GM12864 (cell line): ENCODE data around the gene ESF1.

Experiments used
- DNase-seq: peaks from one replicate; pipeline ENCODE4 v3.0.0-alpha.2; 2011; ENCODE audit warnings: low read depth
- H3K4me3 ChIP-seq: 2 replicates; pipeline ENCODE4 v1.5.1; 2011; ENCODE audit warnings: mild to moderate bottlenecking, low read depth, low read length, control low read depth
- TF ChIP-seq, protein P1 (sequence below): IDR thresholded peaks from 2 replicates; pipeline ENCODE4 v1.5.1; 2011; ENCODE audit warnings: low read depth, mild to moderate bottlenecking, moderate library complexity, low read length, control low read depth, inconsistent platforms; ENCODE audit errors: missing control alignments

The ESF1 gene

DNA sequence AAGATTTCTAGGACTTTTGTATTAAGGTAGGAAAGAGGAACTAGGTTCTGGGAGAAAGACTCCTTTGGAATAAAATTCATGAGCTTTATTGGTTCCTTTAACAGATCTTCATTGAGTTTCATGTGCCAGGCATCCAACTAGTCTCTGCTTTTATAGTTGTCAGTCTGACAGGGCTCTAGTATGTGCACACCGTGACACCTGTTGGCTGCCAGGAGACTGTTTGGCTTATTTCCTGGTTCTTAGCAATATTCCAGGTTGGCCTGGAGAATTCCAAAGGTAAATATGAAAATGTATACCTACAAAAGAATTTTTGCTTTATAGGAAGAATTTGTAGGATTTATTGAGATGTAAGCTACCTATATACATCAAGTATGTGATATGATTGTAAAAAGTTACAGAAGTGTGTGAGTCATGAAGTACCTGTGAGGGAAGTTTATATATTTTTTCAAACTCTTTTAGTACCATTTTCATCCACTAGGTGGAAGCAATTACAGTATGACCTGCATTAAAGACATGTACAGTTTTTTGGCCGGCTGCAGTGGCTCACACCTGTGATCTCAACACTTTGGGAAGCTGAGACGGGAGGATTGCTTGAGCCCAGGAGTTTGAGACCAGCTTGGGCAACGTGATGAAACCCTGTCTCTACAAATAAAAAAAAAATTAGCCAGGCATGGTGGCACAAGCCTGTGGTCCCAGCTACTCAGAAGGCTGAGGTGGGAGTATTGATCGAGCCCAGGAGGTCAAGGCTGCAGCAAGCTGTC, 35.3 kb upstream of the ESF1 start:
- DNase-seq, result peak; percentile 25
- TF ChIP-seq, protein P1, sequence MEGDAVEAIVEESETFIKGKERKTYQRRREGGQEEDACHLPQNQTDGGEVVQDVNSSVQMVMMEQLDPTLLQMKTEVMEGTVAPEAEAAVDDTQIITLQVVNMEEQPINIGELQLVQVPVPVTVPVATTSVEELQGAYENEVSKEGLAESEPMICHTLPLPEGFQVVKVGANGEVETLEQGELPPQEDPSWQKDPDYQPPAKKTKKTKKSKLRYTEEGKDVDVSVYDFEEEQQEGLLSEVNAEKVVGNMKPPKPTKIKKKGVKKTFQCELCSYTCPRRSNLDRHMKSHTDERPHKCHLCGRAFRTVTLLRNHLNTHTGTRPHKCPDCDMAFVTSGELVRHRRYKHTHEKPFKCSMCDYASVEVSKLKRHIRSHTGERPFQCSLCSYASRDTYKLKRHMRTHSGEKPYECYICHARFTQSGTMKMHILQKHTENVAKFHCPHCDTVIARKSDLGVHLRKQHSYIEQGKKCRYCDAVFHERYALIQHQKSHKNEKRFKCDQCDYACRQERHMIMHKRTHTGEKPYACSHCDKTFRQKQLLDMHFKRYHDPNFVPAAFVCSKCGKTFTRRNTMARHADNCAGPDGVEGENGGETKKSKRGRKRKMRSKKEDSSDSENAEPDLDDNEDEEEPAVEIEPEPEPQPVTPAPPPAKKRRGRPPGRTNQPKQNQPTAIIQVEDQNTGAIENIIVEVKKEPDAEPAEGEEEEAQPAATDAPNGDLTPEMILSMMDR, result peak; percentile 46
- no peak overlapping the region for H3K4me3 ChIP-seq

GRCh38 chr20:13817342-13817741, 32.6 kb upstream of the ESF1 start:
- no peak for DNase-seq
- H3K4me3 ChIP-seq, result no peak overlapping the region
- TF ChIP-seq, protein P1, result no peak

DNA sequence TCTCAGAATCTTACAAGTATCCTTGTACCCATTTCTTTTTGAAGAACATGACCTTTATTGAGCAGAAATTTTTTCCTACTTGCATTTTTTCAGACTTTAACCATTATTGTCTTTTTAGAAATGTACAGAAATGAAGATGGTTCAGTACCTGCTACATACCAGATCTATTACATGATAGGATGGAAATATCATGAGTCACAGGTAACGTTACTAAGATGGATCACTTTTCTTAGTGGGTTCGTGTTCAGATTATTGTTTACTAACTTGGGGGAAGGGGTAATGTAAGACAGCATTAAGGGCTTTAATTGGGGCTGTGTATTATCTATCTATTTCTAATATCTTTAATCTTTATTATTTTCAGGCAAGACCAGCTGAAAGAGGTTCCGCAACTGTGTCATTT, 32.0 kb upstream of the ESF1 start:
- DNase-seq, result no peak
- TF ChIP-seq, protein P1, result no peak
- H3K4me3 ChIP-seq, result no peak overlapping the region

- H3K4me3 ChIP-seq, result no peak overlapping the region
- TF ChIP-seq, protein P1, result no peak
- DNase-seq, result no peak
Measured at GRCh38 chr20:13814672-13815071, 30.0 kb upstream of the ESF1 start.

- H3K4me3 ChIP-seq, result no peak overlapping the region
- TF ChIP-seq, protein P1, result no peak
- no peak for DNase-seq
Measured at GRCh38 chr20:13813910-13814309, 29.2 kb upstream of the ESF1 start.

- DNase-seq, result no peak
- H3K4me3 ChIP-seq, result no peak overlapping the region
- TF ChIP-seq, protein P1, result no peak
Measured at GRCh38 chr20:13810446-13810845, 25.7 kb upstream of the ESF1 start.

DNA sequence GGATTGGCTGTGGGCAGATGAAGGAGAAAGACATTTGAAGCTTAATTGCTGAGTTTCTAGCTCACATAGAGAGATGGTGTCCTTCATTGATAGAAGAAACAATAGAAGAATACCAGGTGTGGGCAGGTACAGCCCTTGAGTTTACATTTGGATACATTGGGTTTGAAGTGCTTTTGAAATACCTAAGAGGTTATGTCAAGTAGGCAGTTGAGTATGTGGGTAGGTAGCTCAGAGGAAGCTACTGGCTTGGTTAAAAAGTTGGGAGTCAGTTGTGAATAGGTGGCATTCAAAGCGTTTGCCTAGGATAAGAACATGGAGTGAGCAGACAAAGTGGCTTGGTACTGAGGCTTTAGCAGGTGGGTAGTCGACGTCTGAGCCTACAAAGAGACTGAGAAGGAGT, 25.1 kb upstream of the ESF1 start:
- TF ChIP-seq, protein P1, result no peak
- DNase-seq, result no peak
- H3K4me3 ChIP-seq, result no peak overlapping the region
